ENCODE results near the gene NAP1L4.

DNA sequence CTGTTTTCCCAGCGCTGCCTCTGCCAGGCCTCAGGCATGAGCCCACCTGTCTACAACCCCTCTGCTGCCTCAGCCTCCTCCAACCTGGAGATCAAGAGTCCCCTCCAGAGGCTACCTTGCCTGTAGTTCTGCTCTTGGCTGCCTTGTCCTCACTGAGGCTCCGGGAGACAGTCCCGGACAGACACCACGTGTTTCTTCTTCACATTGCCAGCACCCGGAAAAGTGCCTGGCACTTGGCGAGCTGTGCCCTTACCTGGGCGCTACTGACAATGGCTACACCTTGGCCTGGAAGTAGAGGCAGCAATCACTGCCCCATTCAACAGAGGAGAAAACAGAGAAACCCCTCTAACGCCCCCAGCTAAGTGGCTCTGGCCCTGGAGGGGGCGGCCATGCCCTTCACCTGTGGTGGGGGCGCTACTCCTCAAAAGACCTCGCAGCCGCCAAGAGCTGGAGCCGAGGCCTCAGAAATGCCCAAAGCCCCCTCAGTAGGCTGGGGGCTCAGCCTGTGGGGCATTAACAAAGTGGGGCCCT, 3.0 kb upstream of the NAP1L4 start:
- TF ChIP-seq, protein P1, sequence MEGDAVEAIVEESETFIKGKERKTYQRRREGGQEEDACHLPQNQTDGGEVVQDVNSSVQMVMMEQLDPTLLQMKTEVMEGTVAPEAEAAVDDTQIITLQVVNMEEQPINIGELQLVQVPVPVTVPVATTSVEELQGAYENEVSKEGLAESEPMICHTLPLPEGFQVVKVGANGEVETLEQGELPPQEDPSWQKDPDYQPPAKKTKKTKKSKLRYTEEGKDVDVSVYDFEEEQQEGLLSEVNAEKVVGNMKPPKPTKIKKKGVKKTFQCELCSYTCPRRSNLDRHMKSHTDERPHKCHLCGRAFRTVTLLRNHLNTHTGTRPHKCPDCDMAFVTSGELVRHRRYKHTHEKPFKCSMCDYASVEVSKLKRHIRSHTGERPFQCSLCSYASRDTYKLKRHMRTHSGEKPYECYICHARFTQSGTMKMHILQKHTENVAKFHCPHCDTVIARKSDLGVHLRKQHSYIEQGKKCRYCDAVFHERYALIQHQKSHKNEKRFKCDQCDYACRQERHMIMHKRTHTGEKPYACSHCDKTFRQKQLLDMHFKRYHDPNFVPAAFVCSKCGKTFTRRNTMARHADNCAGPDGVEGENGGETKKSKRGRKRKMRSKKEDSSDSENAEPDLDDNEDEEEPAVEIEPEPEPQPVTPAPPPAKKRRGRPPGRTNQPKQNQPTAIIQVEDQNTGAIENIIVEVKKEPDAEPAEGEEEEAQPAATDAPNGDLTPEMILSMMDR (IDR thresholded peaks at IDR 0.05; ENCODE audit: poor library complexity, severe bottlenecking), result no peak
- TF ChIP-seq SMC3 (conservative IDR thresholded peaks at IDR 0.05; ENCODE audit: poor library complexity) (no peak), POLR2AphosphoS5 (IDR thresholded peaks at IDR 0.05) (no peak), RAD21 (conservative IDR thresholded peaks at IDR 0.05) (no peak), EZH2 (IDR thresholded peaks at IDR 0.05; ENCODE audit: borderline replicate concordance, insufficient read depth, low read length, poor library complexity, severe bottlenecking) (no peak), EP300 (conservative IDR thresholded peaks at IDR 0.05; ENCODE audit: poor library complexity, severe bottlenecking) (no peak)
- TF ChIP-seq, protein P2, sequence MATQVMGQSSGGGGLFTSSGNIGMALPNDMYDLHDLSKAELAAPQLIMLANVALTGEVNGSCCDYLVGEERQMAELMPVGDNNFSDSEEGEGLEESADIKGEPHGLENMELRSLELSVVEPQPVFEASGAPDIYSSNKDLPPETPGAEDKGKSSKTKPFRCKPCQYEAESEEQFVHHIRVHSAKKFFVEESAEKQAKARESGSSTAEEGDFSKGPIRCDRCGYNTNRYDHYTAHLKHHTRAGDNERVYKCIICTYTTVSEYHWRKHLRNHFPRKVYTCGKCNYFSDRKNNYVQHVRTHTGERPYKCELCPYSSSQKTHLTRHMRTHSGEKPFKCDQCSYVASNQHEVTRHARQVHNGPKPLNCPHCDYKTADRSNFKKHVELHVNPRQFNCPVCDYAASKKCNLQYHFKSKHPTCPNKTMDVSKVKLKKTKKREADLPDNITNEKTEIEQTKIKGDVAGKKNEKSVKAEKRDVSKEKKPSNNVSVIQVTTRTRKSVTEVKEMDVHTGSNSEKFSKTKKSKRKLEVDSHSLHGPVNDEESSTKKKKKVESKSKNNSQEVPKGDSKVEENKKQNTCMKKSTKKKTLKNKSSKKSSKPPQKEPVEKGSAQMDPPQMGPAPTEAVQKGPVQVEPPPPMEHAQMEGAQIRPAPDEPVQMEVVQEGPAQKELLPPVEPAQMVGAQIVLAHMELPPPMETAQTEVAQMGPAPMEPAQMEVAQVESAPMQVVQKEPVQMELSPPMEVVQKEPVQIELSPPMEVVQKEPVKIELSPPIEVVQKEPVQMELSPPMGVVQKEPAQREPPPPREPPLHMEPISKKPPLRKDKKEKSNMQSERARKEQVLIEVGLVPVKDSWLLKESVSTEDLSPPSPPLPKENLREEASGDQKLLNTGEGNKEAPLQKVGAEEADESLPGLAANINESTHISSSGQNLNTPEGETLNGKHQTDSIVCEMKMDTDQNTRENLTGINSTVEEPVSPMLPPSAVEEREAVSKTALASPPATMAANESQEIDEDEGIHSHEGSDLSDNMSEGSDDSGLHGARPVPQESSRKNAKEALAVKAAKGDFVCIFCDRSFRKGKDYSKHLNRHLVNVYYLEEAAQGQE (IDR thresholded peaks at IDR 0.05; ENCODE audit: borderline replicate concordance), result no peak

Data from neural cell (in vitro differentiated cells).